SK-N-MC (cell line): ENCODE data around the gene CAMK1D.

Source experiments
- EZH2 ChIP-seq: fragments of 200-600 bp; sonication (generic); IDR thresholded peaks from one replicate; pipeline ENCODE4 v1.6.1; 2017; ENCODE audit warnings: antibody characterized with exemption
- FOXP2 ChIP-seq: optimal IDR thresholded peaks from 2 replicates; pipeline ENCODE3; 2011; ENCODE audit warnings: mild to moderate bottlenecking, moderate library complexity; ENCODE audit not compliant: insufficient read depth; ENCODE audit errors: extremely low read length, control extremely low read depth
- POLR2AphosphoS5 ChIP-seq: IDR thresholded peaks from 2 replicates; pipeline ENCODE4 v1.6.1; 2012; ENCODE audit warnings: mild to moderate bottlenecking, low read depth, low read length, borderline replicate concordance

- TF ChIP-seq POLR2AphosphoS5 (no peak), FOXP2 (no peak), EZH2 (no peak)
Measured at GRCh38 chr10:12719365-12719764, 370.0 kb downstream of the CAMK1D start.
